Measurements from ENCODE around the gene WNT1.

- TF ChIP-seq POLR2A (IDR thresholded peaks at IDR 0.05; ENCODE audit: low read depth, low read length) (no peak), POLR2AphosphoS5 (IDR thresholded peaks at IDR 0.05; ENCODE audit: low read depth, low read length) (no peak), TAF1 (IDR thresholded peaks at IDR 0.05; ENCODE audit: low read depth, low read length) (no peak), POU2F2 (IDR thresholded peaks at IDR 0.05; ENCODE audit: low read depth, low read length) (no peak)
Observed at GRCh38 chr12:48981757-48982157, 3.6 kb downstream of the WNT1 start.

Measured in GM12891 (cell line).